HG02938 (cell line): Measurements from ENCODE around the gene B9D1.

Source experiments
- ATAC-seq: cut with Tn5 transposase; IDR thresholded peaks from one replicate; pipeline ENCODE4 v1.9.1; 2021; ENCODE audit warnings: mild to moderate bottlenecking, moderate library complexity; ENCODE audit not compliant: unreplicated experiment

Gene B9D1

DNA sequence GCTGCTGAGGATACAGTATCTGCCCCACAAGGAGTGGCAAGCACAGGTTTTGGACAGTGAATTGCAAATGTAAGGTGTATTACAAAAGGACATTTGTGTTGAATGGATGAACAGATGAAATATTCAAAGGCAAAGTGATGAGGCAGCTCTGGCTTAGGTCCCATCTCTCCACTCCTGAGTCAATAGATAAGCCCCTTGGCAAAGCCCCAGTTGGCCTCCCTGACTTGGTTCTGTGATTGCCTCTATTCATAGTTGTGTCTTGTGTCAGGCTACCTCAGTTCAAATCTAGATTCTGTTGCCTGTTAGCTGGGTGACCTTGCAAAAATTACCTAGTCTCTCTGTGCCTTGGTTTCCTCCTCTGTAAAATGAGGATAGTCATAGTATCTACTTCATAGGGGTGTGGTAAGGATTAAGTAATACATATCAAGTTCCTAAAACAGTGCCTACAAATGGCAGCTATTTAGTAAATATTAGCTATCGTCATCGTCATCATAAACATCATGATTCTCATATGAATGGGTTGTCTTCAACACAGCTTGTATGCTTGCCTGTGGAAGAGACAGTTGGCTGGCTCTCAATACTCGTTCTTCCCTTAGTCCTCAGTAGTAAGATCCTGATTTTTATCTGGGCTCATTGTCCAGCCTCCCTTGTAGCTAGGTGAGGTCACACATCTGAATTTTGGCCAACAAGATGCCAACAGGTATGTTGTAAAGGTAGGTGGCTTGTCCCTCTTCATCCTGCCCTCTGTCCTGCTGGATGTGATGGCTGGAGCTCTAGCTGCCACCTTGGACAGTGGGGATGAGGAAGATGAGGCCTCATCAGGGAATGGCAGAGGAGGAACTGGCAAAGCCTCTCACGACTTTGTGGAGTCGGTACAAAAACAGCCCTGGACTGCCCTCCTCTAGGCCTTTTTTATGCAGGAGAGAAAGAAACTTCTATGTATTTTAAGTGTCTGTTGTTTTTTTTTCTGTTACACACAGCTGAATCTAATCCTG lies 26.6 kb upstream of the B9D1 start:
- no peak for ATAC-seq

DNA sequence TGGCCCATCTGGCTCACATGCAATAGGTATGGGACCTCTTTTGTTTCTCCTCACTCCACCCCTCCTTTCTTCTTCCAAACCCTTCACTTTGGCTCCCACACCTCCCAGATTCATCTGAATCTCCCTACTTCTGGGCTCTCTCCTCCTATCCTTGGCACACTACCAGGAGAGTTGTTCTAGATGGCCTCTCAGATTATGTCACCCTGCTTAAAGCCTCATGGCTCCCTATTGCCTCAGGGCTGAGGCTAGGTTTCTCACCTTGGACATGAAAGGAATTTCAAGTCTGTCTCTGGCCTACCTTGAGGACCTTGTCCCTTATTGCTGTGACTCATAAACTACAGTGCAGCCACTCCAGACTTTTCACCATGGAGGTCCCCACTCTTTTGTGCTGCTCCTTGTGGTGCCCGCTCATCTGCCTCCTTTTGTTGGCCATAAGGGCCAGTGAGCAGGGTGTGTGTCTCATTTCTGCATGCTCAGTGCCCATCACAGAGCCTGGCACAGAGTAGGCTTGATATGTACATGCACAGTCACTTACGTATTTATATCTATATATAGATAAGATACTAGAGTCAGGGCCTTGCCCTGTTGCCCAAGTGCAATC lies 25.5 kb upstream of the B9D1 start:
- no peak for ATAC-seq

DNA sequence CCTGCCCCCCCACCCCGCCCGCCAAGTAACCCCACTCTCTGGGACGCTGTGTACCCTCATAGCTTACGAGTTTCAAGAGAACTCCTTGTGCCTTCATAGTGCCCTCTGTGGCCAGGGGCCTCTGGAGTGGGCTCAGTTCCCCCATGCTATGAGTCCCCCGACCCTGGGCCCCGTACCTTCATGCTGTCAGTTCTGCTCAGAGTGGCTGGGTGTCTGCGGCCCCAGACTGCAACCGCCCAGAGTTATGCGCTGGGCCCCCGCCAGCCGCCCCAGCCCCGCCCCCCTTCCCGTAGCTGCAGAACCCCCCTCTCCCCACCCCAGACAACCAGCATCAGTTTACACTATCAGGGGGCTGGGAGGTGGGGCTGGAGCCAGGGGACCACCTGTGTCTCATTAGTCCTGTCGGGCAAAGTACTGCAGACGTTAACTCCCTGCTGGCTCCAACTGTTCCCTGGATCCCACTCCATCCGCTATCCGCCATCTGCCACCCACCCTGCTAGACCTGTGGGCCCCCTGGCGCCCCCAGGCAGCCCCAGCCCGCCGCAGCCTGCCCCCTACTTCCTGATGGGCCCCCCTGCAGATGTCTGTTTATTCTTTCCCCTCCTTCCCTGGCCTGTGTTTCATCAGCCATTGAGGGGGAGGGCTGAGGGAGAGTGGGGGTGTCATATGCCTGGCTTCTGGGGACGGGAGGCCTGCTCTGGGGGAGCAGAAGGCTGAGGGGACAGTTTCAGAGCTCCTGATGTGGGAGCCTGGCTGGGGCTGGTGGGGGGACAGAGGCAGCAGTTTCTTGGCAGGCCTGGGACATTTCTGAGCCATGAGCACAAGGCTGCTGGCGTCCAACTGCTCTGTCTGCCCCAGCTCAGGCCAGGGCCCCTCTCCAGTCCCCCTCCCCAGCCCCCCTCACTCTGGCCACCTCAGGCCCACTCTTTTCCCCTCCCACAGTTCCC lies 24.7 kb upstream of the B9D1 start, which contains the start of gene MFAP4:
Gene MFAP4, minus strand, starts transcription at position 217 of the 947 bp plus-strand sequence. Its CDS starts 35 bp downstream, at position 182.
- ATAC-seq: no peak

DNA sequence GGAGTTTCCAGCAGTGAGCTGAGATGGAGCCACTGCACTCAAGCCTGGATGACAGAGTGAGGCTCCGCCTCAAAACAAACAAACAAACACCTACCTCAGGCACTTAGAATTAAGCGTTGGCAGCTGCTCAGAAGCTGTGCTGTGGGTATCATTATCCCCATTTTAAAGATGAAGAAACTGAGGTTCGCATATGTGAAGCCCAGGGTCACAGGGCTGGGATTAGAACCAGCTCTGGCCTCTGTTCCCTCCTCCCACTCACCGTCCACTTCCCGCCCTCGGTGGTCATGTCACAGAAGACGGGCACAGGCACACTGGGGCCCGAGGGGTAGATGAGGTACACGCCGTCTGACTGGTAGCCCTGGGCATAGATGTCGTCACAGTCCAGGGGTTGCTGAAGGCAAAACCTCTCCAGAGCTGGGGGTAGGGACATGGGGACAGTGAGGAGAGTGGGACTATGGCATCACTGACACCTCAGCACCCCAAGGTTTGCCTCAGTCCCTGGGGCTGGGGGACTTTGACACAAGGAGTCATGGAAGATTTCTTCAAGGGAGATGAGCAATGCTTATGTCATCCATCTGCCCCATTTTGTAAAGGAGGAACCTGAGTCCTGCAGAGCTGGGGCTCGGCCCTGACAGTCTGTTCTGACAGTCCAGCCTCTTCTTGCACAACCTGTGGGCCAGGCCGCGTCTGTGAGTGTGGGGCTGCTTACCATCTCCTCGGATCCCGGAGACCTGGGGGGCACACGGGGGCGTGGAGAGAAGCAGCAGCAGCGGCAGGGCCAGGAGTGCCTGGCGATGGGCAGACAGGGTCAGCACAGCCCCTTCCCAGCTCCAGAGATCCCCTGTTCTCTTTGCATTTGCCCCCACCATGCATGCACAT lies 23.8 kb upstream of the B9D1 start:
- no peak for ATAC-seq

DNA sequence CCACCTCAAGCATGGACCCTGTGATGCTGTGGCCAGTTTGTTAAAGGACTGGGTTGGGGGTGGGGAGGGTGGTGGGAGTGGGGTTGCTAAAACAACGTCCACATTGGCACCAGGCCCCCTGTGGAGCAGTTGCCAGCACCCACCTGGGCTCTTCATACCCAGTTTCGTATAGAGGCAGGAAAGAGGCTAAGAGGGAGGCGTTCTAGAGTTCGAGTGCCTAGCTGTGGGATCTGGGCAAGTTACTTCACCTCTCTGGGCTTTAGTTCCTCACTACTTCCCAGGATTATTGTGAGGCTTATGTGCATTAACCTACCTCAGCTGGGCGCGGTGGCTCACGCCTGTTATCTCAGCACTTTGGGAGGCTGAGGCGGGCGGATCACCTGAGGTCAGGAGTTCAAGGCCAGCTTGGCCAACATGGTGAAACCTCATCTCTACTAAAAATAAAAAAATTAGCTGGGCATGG lies 23.0 kb upstream of the B9D1 start:
- ATAC-seq: no peak

DNA sequence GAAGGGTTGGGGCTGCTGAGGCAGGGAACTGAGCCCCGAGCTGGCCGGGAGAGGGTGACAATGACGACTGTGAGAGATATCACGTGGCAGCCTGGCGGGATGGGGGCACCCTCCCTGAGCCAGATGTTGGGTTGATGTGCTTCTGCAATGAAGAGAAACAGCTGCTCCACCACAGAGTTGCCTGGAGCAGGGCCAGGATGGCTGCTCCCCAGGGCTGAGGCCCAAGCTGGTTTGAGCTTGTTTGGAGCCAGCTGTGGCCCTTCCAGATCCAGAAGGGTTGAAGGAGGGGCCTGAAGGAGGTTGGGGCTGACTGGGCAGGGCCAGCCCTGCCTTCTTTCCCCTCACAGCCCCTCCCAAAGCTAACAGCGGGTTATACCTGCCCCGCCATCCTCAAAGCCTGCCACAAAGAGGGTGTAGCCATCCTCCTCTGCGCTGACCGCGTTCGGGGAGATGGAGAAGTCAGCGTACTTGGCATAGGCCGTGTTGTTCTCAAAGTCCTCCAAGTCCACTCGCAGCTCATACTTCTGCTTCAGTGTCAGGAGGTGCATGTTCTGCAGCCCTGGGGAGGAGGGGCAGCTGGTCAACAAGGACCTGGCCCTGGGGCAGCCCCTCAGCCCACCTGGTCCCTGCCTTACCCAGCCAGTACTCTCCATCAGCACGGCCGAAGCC lies 22.3 kb upstream of the B9D1 start:
- no peak for ATAC-seq

DNA sequence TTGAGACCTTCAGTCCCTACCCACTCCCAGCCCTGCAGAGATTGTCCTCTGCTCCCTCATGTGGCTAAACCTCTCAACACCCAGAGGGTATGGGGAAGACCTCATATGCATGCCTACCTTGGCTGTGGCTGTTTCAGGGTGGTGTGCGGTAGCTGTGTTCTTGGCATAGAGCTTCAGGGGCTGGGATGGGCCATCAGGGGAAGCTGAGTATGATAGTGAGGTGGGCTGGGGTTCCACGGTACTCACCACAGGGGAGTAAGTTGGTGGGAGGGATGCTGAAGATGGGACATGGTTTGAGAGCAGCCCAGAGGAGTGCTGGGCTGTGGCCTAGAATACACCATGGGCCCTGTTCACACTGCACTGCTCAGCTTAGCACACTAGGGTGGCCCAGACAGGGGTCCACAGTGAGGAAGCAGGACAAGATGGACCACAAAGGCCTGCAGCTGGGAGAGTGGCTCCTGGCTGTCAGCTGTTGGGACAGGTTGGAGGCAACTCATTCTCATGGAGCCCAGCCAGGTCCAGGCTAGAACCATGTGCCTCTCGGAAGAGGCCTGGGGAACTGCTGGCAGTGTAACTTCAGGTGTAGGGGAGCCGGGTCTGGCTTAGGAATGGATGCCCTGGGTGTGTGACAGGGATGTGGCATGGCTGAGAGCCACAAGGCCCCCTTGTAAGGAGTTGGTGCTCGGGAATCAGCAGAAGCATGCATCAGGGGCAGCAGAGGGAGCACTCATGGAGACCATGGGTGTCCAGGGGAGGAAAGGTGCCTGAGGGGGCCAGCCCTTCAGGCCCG lies 21.4 kb upstream of the B9D1 start:
- ATAC-seq: no peak

DNA sequence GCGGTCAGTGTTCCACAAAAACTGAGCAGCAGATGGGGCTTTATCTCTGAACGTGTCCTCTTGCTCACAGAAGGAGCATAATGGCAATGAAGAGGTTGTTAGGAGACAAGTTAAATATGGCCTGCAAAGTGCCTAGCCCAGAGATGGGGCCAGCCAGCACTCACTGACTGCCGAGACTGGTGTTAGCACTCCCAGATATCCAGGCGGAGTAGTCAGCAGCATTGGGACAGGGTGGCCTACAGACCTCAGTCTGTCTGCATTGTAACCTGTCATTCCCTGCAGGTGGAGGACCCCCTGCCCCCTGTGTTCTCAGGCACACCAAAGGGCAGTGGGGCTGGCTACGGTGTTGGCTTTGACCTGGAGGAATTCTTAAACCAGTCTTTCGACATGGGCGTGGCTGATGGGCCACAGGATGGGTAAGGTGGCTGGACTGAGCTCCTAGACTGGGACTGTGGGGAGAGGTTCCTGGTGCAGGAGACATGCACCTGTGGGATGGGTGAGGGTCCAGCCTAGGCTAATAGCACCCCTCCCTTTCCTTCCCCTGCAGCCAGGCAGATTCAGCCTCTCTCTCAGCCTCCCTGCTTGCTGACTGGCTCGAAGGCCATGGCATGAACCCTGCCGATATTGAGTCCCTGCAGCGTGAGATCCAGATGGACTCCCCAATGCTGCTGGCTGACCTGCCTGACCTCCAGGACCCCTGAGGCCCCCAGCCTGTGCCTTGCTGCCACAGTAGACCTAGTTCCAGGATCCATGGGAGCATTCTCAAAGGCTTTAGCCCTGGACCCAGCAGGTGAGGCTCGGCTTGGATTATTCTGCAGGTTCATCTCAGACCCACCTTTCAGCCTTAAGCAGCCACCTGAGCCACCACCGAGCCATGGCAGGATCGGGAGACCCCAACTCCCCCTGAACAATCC lies 20.3 kb upstream of the B9D1 start:
- no peak for ATAC-seq

DNA sequence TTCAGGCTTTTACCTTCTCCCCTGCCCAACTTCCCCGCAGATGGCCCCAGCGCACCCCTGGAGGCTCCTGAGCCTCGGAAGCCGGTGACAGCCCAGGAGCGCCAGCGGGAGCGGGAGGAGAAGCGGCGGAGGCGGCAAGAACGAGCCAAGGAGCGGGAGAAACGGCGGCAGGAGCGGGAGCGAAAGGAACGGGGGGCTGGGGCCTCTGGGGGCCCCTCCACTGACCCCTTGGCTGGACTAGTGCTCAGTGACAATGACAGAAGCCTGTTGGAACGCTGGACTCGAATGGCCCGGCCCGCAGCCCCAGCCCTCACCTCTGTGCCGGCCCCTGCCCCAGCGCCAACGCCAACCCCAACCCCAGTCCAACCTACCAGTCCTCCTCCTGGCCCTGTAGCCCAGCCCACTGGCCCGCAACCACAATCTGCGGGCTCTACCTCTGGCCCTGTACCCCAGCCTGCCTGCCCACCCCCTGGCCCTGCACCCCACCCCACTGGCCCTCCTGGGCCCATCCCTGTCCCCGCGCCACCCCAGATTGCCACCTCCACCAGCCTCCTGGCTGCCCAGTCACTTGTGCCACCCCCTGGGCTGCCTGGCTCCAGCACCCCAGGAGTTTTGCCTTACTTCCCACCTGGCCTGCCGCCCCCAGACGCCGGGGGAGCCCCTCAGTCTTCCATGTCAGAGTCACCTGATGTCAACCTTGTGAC lies 19.4 kb upstream of the B9D1 start:
- no peak for ATAC-seq

DNA sequence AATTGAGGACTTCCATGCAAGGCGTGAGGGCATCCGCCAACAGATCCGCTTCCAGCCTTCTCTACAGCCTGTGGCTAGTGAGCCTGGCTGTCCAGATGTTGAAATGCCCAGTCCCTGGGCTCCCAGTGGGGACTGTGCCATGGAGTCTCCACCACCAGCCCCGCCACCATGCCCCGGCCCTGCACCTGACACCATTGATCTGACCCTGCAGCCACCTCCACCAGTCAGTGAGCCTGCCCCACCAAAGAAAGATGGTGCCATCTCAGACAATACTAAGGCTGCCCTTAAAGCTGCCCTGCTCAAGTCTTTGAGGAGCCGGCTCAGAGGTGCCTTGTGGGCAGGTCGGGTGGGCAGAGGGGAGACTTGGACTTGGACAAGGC lies 18.8 kb upstream of the B9D1 start:
- no peak for ATAC-seq

DNA sequence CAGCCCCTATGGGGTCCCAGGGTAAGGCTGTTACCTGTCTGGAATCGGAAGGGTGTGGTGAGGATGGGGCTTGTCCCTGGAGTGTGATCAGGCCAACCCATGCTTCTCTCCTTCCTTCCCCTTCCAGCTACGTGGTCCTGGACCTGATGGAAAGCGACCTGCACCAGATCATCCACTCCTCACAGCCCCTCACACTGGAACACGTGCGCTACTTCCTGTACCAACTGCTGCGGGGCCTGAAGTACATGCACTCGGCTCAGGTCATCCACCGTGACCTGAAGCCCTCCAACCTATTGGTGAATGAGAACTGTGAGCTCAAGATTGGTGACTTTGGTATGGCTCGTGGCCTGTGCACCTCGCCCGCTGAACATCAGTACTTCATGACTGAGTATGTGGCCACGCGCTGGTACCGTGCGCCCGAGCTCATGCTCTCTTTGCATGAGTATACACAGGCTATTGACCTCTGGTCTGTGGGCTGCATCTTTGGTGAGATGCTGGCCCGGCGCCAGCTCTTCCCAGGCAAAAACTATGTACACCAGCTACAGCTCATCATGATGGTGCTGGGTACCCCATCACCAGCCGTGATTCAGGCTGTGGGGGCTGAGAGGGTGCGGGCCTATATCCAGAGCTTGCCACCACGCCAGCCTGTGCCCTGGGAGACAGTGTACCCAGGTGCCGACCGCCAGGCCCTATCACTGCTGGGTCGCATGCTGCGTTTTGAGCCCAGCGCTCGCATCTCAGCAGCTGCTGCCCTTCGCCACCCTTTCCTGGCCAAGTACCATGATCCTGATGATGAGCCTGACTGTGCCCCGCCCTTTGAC lies 18.2 kb upstream of the B9D1 start:
- no peak for ATAC-seq

DNA sequence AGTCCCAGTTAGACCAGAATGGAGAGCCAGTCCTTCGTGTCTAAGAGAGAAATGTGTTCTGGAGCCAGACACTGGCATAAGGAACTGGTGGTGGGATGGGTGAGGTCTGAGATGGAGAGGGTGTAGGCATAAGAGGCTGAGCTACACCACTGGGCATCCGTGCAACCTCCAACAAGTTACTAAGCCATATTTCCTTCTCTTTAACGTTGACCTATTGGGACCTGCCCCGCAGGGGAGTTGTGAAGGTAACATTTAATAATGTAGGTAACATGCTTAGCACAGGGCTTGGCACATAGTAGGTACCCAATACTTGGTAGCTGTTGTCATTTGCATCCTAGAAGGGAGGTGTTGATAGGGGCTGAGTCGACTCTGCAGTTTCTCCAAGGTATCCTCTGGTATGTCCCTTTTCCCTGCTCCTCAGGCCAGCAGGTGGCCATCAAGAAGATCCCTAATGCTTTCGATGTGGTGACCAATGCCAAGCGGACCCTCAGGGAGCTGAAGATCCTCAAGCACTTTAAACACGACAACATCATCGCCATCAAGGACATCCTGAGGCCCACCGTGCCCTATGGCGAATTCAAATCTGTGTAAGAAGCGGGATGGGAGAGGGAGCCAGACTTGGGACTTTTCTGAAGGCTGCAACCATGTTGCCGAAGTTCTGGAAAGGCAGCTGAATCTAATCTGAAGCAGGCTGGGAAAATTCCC lies 17.0 kb upstream of the B9D1 start:
- no peak for ATAC-seq

DNA sequence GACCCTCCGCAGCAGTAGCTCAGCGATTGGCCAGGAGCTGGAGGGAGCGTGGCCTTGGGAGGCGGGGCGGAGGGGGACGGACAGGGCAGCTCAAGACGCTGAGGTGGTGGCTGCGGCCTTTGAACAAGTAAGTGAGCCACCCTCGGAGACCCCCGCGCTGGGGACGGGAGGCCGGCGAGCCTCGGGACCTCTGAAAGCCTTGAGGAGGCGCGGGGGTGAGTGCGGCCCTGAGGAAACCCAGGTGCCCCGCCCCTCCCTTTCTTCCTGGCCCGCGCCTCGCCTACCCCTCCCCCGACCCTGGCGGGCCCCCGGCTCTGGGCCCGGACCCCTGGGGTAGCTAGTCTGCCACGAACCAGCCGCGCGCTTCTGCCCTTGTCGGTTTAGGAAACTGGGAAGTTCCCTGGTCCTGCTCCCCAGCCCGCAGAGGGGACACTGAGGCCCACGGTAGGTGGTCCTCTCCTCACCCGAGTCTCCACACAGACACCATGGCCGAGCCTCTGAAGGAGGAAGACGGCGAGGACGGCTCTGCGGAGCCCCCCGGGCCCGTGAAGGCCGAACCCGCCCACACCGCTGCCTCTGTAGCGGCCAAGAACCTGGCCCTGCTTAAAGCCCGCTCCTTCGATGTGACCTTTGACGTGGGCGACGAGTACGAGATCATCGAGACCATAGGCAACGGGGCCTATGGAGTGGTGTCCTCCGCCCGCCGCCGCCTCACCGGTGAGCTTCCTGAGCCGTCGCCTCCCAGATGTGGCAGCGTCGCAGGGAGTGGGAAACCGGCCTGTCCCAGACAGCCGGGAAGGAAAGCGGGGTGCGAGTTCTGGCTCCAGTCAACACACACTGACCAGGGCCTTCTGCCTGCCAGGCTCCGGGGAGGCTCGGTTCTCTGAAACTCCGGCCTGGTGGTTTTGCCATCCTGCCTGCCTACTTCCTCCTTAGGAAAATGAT lies 16.2 kb upstream of the B9D1 start, which contains the start of gene MAPK7:
Gene MAPK7, plus strand, starts transcription at position 83 of the 945 bp plus-strand sequence. Its CDS starts 403 bp downstream, at position 486.
- ATAC-seq: peak; percentile 16
